ENCODE data around the gene CAMK1D.
"Not testable (repeated sequence)": the region's sequence is repeated elsewhere in the genome, so short reads cannot be mapped to it uniquely, and the experiment has no call there.

DNA sequence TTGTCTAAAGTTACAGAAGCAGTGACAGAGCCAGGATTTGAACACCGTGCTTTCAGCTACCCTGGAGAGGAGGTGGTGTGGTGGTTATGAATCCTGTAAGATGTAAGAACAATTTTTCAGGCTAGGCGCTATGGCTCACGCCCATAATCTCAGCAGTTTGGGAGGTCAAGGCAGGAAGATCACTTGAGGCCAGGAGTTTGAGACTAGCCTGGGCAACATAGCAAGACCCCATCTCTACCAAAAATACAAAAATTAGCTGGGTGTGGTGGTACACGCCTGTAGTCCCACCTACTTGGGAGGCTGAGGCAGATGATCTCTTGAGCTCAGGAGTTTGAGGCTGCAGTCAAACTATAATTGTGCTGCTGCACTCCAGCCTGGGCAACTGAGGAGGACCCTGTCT is 48.3 kb upstream of the CAMK1D start:
- not testable (repeated sequence) for TF ChIP-seq EZH2 (IDR thresholded peaks at IDR 0.05; ENCODE audit: low read depth)
- TF ChIP-seq, protein P1, sequence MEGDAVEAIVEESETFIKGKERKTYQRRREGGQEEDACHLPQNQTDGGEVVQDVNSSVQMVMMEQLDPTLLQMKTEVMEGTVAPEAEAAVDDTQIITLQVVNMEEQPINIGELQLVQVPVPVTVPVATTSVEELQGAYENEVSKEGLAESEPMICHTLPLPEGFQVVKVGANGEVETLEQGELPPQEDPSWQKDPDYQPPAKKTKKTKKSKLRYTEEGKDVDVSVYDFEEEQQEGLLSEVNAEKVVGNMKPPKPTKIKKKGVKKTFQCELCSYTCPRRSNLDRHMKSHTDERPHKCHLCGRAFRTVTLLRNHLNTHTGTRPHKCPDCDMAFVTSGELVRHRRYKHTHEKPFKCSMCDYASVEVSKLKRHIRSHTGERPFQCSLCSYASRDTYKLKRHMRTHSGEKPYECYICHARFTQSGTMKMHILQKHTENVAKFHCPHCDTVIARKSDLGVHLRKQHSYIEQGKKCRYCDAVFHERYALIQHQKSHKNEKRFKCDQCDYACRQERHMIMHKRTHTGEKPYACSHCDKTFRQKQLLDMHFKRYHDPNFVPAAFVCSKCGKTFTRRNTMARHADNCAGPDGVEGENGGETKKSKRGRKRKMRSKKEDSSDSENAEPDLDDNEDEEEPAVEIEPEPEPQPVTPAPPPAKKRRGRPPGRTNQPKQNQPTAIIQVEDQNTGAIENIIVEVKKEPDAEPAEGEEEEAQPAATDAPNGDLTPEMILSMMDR (conservative IDR thresholded peaks at IDR 0.05) = not testable (repeated sequence)

Data from PC-9 (cell line).